Activated CD8-positive, alpha-beta T cell treated with anti-CD3 and anti-CD28 coated beads, Interleukin-2, amount 10 ng/mL, durations not matched to agents 7 days and 5 days (primary cell): ENCODE results near the gene COL24A1. TPM values are rescaled to one million over a fixed set of nuclear protein-coding genes. Genes with fewer than 3 reads are reported as not detected.

Experiments
- ATAC-seq: fragments of 150-1000 bp; cut with Tn5 transposase; one replicate; pipeline ENCODE4 v1.10.0; 2021; ENCODE audit warnings: moderate library complexity
- CTCF ChIA-PET: fragments of 350-600 bp; sonication (Branson Sonifier 250); formaldehyde crosslinking; loops from one replicate; lab custom pipeline; 2021; ENCODE audit warnings: antibody characterized with exemption; lab: Charles Lee
- POLR2A ChIA-PET: fragments of 350-600 bp; sonication (Branson Sonifier 250); formaldehyde crosslinking; loops from one replicate; lab custom pipeline; 2021; ENCODE audit warnings: antibody characterized with exemption; lab: Charles Lee
- DNase-seq: peaks from one replicate; pipeline ENCODE4 v3.0.0-alpha.2; 2020
- H3K27ac Mint-ChIP-seq: one replicate; pipeline ENCODE4 v1.8.0; 2021; ENCODE audit warnings: mild to moderate bottlenecking, mixed read lengths
- H3K27me3 Mint-ChIP-seq: one replicate; pipeline ENCODE4 v1.8.0; 2021; ENCODE audit warnings: low read depth, mixed read lengths
- H3K36me3 Mint-ChIP-seq: one replicate; pipeline ENCODE4 v1.8.0; 2021; ENCODE audit warnings: low read depth, mixed read lengths
- H3K4me1 Mint-ChIP-seq: one replicate; pipeline ENCODE4 v1.8.0; 2021; ENCODE audit warnings: low read depth, mixed read lengths
- H3K4me3 Mint-ChIP-seq: one replicate; pipeline ENCODE4 v1.8.0; 2021; ENCODE audit warnings: mild to moderate bottlenecking, mixed read lengths
- H3K9me3 Mint-ChIP-seq: one replicate; pipeline ENCODE4 v1.8.0; 2022; ENCODE audit warnings: mixed read lengths; ENCODE audit not compliant: insufficient read depth
- total RNA-seq, 2 experiments: library from RNA; stranded (reverse); gene quantifications; one replicate each; pipeline ENCODE4 v1.2.3, GENCODE V29; 2021

Gene COL24A1
- not detected for total RNA-seq

- Mint-ChIP-seq H3K4me1 (peaks cover 3% of the 10 kb centered on the region), H3K27ac (no peak within 1 kb of the TSS), H3K4me3 (no peak within 1 kb of the TSS), H3K36me3 (no peaks in the 10 kb centered on the region), H3K27me3 (peaks cover 39% of the 10 kb centered on the region), H3K9me3 (no peaks in the 10 kb centered on the region)
- CTCF ChIA-PET = no interaction called here
- DNase-seq (no peak), ATAC-seq (peak; percentile 55)
- POLR2A ChIA-PET = no interaction called here
Observed at GRCh38 chr1:86156566-86157455, at the start of gene COL24A1. Gene COL24A1, minus strand, starts transcription at chr1:86156772. Its CDS starts 376 bp downstream, at chr1:86156396.

DNA sequence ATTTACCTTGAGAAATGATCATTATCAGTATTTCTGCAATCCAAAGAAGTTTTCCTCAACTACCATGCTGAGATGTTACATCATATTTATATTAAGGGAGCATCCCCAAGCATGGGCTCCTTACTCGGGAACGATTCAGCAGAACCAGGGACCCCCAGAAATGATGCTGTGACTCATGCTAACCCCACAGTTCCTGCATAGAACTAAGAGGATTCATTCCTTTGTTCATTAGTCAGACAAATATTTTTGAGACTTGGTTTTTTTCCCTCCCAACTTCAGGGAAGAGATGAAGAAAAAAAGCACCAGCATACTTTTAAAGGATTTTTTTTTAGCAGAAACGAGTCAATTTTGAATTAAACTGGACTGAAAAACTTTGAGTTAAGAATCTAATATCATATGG is 49.2 kb upstream of the COL24A1 start:
- H3K36me3 Mint-ChIP-seq = no peaks in the 10 kb centered on the region
- ATAC-seq = no peak
- no peaks in the 10 kb centered on the region for H3K27me3 Mint-ChIP-seq
- ChIA-PET CTCF (no interaction called here), POLR2A (no interaction called here)
- no peak overlapping the region for H3K4me3 Mint-ChIP-seq
- H3K27ac Mint-ChIP-seq = no peak overlapping the region
- H3K4me1 Mint-ChIP-seq = no peaks in the 10 kb centered on the region
- no peak for DNase-seq
- H3K9me3 Mint-ChIP-seq = no peaks in the 10 kb centered on the region

DNA sequence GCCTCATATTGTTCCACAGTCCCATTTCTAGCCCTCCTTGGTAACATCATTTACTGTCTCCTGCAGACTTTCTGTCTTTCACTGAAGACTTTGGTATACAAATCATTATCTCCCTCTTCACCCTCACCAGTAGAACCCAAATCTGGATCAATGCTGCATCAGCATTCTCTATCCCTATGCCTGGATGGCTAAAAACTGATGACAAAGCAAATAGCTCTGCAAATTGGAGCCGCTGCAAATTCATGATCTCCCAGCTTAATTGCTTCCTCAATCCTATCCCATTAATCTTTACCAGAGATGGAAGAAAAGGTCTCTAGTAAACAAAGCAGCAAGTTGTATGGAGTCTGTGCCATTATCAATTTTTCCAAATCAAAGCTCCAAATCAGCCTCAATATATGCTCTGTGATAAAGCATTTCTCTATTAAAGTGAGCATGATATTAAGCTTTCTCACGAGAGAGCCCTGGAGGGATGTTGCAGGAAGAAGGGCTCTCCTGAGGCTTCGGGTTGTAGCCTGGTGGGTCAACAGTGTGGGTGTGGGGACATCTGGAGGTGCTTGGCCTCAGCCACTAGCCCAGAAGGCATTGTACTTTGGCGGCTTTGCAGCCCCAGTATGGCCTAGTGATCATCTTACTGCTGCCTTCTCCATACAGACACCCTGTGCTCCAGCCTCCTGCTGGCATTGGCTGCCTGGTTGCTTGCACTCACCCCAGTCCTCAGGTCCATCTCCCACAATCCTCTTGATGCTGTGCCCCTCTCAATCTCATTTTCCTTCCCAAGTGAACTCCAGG is 46.2 kb upstream of the COL24A1 start:
- CTCF ChIA-PET = no interaction called here
- Mint-ChIP-seq H3K9me3 (no peaks in the 10 kb centered on the region), H3K36me3 (no peaks in the 10 kb centered on the region), H3K27ac (no peak overlapping the region), H3K4me1 (no peaks in the 10 kb centered on the region), H3K4me3 (no peak overlapping the region), H3K27me3 (no peaks in the 10 kb centered on the region)
- ATAC-seq (no peak), DNase-seq (no peak)
- POLR2A ChIA-PET = no interaction called here

- no peaks in the 10 kb centered on the region for H3K36me3 Mint-ChIP-seq
- H3K27me3 Mint-ChIP-seq = no peaks in the 10 kb centered on the region
- no peak overlapping the region for H3K27ac Mint-ChIP-seq
- no peaks in the 10 kb centered on the region for H3K4me1 Mint-ChIP-seq
- DNase-seq = no peak
- ChIA-PET POLR2A (no interaction called here), CTCF (no interaction called here)
- no peak for ATAC-seq
- H3K9me3 Mint-ChIP-seq = no peaks in the 10 kb centered on the region
- H3K4me3 Mint-ChIP-seq = no peak overlapping the region
Observed at GRCh38 chr1:86201311-86201710, 44.7 kb upstream of the COL24A1 start.

GRCh38 chr1:86200901-86201300 is 44.3 kb upstream of the COL24A1 start:
- Mint-ChIP-seq H3K4me1 (no peaks in the 10 kb centered on the region), H3K36me3 (no peaks in the 10 kb centered on the region), H3K27ac (no peak overlapping the region), H3K9me3 (no peaks in the 10 kb centered on the region), H3K4me3 (no peak overlapping the region), H3K27me3 (no peaks in the 10 kb centered on the region)
- no peak for DNase-seq
- ATAC-seq = no peak
- CTCF ChIA-PET = no interaction called here
- POLR2A ChIA-PET = no interaction called here

GRCh38 chr1:86197206-86197855 is 40.8 kb upstream of the COL24A1 start:
- no peak for ATAC-seq
- Mint-ChIP-seq H3K27ac (no peak overlapping the region), H3K4me3 (no peak overlapping the region), H3K9me3 (no peaks in the 10 kb centered on the region), H3K4me1 (no peaks in the 10 kb centered on the region), H3K36me3 (no peaks in the 10 kb centered on the region), H3K27me3 (no peaks in the 10 kb centered on the region)
- ChIA-PET CTCF (no interaction called here), POLR2A (no interaction called here)
- DNase-seq = no peak

- H3K4me3 Mint-ChIP-seq = no peak overlapping the region
- H3K27me3 Mint-ChIP-seq = no peaks in the 10 kb centered on the region
- CTCF ChIA-PET = no interaction called here
- no peak for ATAC-seq
- H3K4me1 Mint-ChIP-seq = no peaks in the 10 kb centered on the region
- POLR2A ChIA-PET = no interaction called here
- no peak overlapping the region for H3K27ac Mint-ChIP-seq
- no peaks in the 10 kb centered on the region for H3K9me3 Mint-ChIP-seq
- DNase-seq = no peak
- no peaks in the 10 kb centered on the region for H3K36me3 Mint-ChIP-seq
Observed at GRCh38 chr1:86195281-86195680, 38.7 kb upstream of the COL24A1 start.

- no peak overlapping the region for H3K27ac Mint-ChIP-seq
- no peak for ATAC-seq
- no peak for DNase-seq
- H3K4me1 Mint-ChIP-seq = no peaks in the 10 kb centered on the region
- no peaks in the 10 kb centered on the region for H3K27me3 Mint-ChIP-seq
- ChIA-PET POLR2A (no interaction called here), CTCF (no interaction called here)
- H3K36me3 Mint-ChIP-seq = no peaks in the 10 kb centered on the region
- no peaks in the 10 kb centered on the region for H3K9me3 Mint-ChIP-seq
- H3K4me3 Mint-ChIP-seq = no peak overlapping the region
Observed at GRCh38 chr1:86194491-86195034, 38.0 kb upstream of the COL24A1 start.

DNA sequence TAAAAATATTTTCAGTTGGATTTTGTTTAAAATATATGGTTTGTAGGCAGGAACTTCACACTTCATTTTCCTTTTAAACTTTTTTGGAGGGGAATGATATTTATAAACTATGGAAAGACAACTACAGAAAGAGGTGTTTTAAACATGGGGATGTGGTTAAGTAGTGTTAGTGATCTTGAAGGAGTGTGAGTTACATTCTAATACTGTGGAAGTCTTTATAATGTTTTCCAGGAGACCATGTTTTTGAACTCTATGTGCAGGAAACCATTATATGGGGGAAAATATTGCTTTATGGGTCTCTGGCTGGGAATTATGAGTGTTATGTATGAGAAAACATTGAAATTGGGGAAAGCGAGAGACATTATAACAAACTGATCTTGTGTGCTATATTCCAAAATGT is 35.8 kb upstream of the COL24A1 start:
- DNase-seq = no peak
- Mint-ChIP-seq H3K27ac (no peak overlapping the region), H3K9me3 (no peaks in the 10 kb centered on the region), H3K36me3 (no peaks in the 10 kb centered on the region), H3K27me3 (no peaks in the 10 kb centered on the region), H3K4me3 (no peak overlapping the region), H3K4me1 (no peaks in the 10 kb centered on the region)
- ChIA-PET POLR2A (no interaction called here), CTCF (no interaction called here)
- ATAC-seq = no peak

DNA sequence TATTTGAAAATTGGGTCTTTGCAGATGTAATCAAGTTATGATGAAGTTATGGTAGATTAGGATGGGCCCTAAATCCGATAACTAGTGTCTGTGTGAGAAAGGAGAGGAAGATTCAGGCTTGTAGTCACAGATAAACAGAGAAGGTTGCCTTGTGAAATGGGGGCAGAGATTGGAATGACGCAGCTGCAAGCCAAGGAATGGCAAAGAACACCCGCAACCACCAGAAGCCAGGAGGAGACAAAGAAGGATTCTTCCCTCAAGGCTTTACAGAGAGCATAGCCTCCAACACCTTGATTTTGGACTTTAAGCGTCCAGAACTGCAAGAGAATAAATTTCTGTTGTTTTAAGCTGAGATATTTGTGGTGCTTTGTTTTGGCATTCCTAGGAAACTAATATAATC is 35.4 kb upstream of the COL24A1 start:
- no peaks in the 10 kb centered on the region for H3K4me1 Mint-ChIP-seq
- no peaks in the 10 kb centered on the region for H3K9me3 Mint-ChIP-seq
- DNase-seq (no peak), ATAC-seq (no peak)
- no peak overlapping the region for H3K27ac Mint-ChIP-seq
- H3K27me3 Mint-ChIP-seq = no peaks in the 10 kb centered on the region
- H3K36me3 Mint-ChIP-seq = no peaks in the 10 kb centered on the region
- ChIA-PET POLR2A (no interaction called here), CTCF (interaction anchor here (0.6 kb wide), 1 partner anchor 19 kb away, joined by 3 read pairs; no protein-coding TSS in a partner anchor)
- H3K4me3 Mint-ChIP-seq = no peak overlapping the region

- ChIA-PET POLR2A (no interaction called here), CTCF (no interaction called here)
- DNase-seq (no peak), ATAC-seq (no peak)
- Mint-ChIP-seq H3K27ac (no peak overlapping the region), H3K9me3 (no peaks in the 10 kb centered on the region), H3K27me3 (no peaks in the 10 kb centered on the region), H3K4me1 (no peaks in the 10 kb centered on the region), H3K4me3 (no peak overlapping the region), H3K36me3 (no peaks in the 10 kb centered on the region)
Observed at GRCh38 chr1:86190873-86191272, 34.3 kb upstream of the COL24A1 start.

DNA sequence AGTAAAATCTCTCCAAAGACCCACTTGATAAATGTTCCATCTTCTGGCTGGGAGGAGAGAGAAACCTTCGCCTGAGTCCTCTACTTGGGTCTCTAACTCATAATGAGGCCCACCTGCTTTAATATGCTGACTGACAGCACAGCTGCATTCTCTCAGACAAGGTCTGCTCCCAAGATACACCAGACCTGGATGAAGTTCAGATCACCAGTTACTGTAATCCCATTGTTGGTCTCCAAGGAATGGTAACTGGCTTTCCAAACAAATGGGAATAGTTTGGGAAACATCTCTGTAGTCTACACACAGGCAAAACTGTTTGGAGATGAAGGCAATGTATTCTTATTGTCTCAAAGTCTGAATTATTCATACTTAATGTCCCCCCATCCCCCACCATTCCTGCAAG is 27.9 kb upstream of the COL24A1 start:
- H3K4me3 Mint-ChIP-seq = no peak overlapping the region
- no peaks in the 10 kb centered on the region for H3K27me3 Mint-ChIP-seq
- H3K9me3 Mint-ChIP-seq = no peaks in the 10 kb centered on the region
- ChIA-PET POLR2A (no interaction called here), CTCF (no interaction called here)
- H3K4me1 Mint-ChIP-seq = no peaks in the 10 kb centered on the region
- no peaks in the 10 kb centered on the region for H3K36me3 Mint-ChIP-seq
- DNase-seq (no peak), ATAC-seq (no peak)
- no peak overlapping the region for H3K27ac Mint-ChIP-seq
